BJ (cell line): ENCODE results near the gene NCS1. TPM values are rescaled to one million over a fixed set of nuclear protein-coding genes. Genes with fewer than 3 reads are reported as not detected.
A peak's percentile ranks its signal among the peaks of the same experiment; 100 is the strongest.

ENCODE experiments used
- CTCF ChIA-PET: fragments of 350-600 bp; formaldehyde crosslinking; extraction: SDS; loops from one replicate; lab custom pipeline; 2021; ENCODE audit warnings: antibody characterized with exemption, inconsistent platforms; lab: Yijun Ruan, JAX
- POLR2A ChIA-PET: fragments of 300-600 bp; sonication (Branson Sonifier 250); formaldehyde crosslinking; extraction: SDS; loops from one replicate; lab custom pipeline; 2021; ENCODE audit warnings: antibody characterized with exemption; lab: Charles Lee
- DNase-seq: peaks from one replicate; pipeline ENCODE4 v3.0.0-alpha.2; 2011; ENCODE audit warnings: low read depth
- H3K27me3 ChIP-seq: 2 replicates; pipeline ENCODE4 v1.6.0; 2011; ENCODE audit warnings: low read length; ENCODE audit not compliant: control insufficient read depth, insufficient read depth
- H3K36me3 ChIP-seq: 2 replicates; pipeline ENCODE4 v1.5.1; 2011; ENCODE audit warnings: low read length; ENCODE audit not compliant: control insufficient read depth, insufficient read depth
- H3K4me3 ChIP-seq: 2 replicates; pipeline ENCODE4 v1.5.1; 2011; ENCODE audit warnings: low read depth, mild to moderate bottlenecking, control low read depth, low read length
- CTCF ChIP-seq: IDR thresholded peaks from 2 replicates; pipeline ENCODE4 v1.5.1; 2011; ENCODE audit warnings: low read depth, mild to moderate bottlenecking, control low read depth, inconsistent platforms, low read length, moderate library complexity; ENCODE audit not compliant: insufficient read depth
- polyA plus RNA-seq: library from polyadenylated mRNA; depleted of rRNA; stranded (reverse); fragments of >200 nt; gene quantifications from 2 replicates; pipeline ENCODE4 v1.2.3, GENCODE V29; 2011

The NCS1 gene
- polyA plus RNA-seq, 1 experiment: 67.7 TPM

GRCh38 chr9:130182381-130182909, 10.2 kb downstream of the NCS1 start:
- DNase-seq: no peak
- no peak for TF ChIP-seq CTCF
- Histone ChIP-seq H3K36me3 (no peaks in the 10 kb centered on the region; the same call in none of the 2 replicates), H3K27me3 (no peaks in the 10 kb centered on the region), H3K4me3 (no peak overlapping the region)
- ChIA-PET CTCF (interaction anchor here (0.6 to 1.2 kb wide), 2 partner anchors 9 to 38 kb away, joined by 3 to 5 read pairs; no protein-coding TSS in a partner anchor), POLR2A (interaction anchor here (1.8 kb wide), 1 partner anchor 8 kb away, joined by 10 read pairs; no protein-coding TSS in a partner anchor)

- peak; percentile 38 for DNase-seq
- ChIA-PET POLR2A (interaction anchor here (0.7 to 1.8 kb wide), 2 partner anchors 9 to 1190 kb away, joined by 3 to 10 read pairs; no protein-coding TSS in a partner anchor), CTCF (interaction anchor here (0.6 to 1.2 kb wide), 2 partner anchors 10 to 37 kb away, joined by 3 to 5 read pairs; no protein-coding TSS in a partner anchor)
- Histone ChIP-seq H3K36me3 (no peaks in the 10 kb centered on the region; the same call in none of the 2 replicates), H3K27me3 (no peaks in the 10 kb centered on the region), H3K4me3 (no peak overlapping the region)
- TF ChIP-seq CTCF: no peak
Observed at GRCh38 chr9:130183133-130183762, 11.0 kb downstream of the NCS1 start.

GRCh38 chr9:130185017-130185416, 12.8 kb downstream of the NCS1 start:
- DNase-seq: no peak
- Histone ChIP-seq H3K36me3 (no peaks in the 10 kb centered on the region; the same call in none of the 2 replicates), H3K27me3 (no peaks in the 10 kb centered on the region), H3K4me3 (no peak overlapping the region)
- CTCF ChIA-PET: interaction anchor here (1.0 to 1.4 kb wide), 4 partner anchors 9 to 89 kb away, joined by 3 to 6 read pairs (median 4); no protein-coding TSS in a partner anchor
- POLR2A ChIA-PET: no interaction called here
- TF ChIP-seq CTCF: no peak

- TF ChIP-seq CTCF: no peak
- DNase-seq: no peak
- Histone ChIP-seq H3K4me3 (0 out of 2 replicates have a peak overlapping the region, but pooled peaks have one; percentile 9), H3K36me3 (no peaks in the 10 kb centered on the region; the same call in none of the 2 replicates), H3K27me3 (no peaks in the 10 kb centered on the region)
- ChIA-PET POLR2A (no interaction called here), CTCF (interaction anchor here (0.7 to 1.4 kb wide), 5 partner anchors 10 to 88 kb away, joined by 3 to 6 read pairs (median 4); no protein-coding TSS in a partner anchor)
Observed at GRCh38 chr9:130185490-130186031, 13.4 kb downstream of the NCS1 start.

- ChIA-PET POLR2A (no interaction called here), CTCF (interaction anchor here (0.7 to 1.4 kb wide), 5 partner anchors 10 to 88 kb away, joined by 3 to 6 read pairs (median 4); no protein-coding TSS in a partner anchor)
- DNase-seq: no peak
- H3K36me3 ChIP-seq: no peaks in the 10 kb centered on the region; the same call in none of the 2 replicates
- no peak overlapping the region for H3K4me3 ChIP-seq
- H3K27me3 ChIP-seq: no peaks in the 10 kb centered on the region
- TF ChIP-seq CTCF: no peak
Observed at GRCh38 chr9:130186051-130186450, 13.8 kb downstream of the NCS1 start.
